MCF 10A (cell line): ENCODE data around the gene IGIP. TPM values are rescaled to one million over a fixed set of nuclear protein-coding genes. Genes with fewer than 3 reads are reported as not detected.
A peak's percentile ranks its signal among the peaks of the same experiment; 100 is the strongest.

Experiments used
- BruUV-seq: library from RNA; stranded (reverse); fragments of 400-500 nt; replicated peaks from 2 replicates; lab custom pipeline; 2021; lab: Mats Ljungman, UMichigan
- CTCF ChIA-PET: fragments of 300-600 bp; sonication (Branson Sonifier 250); formaldehyde crosslinking; extraction: SDS; loops from one replicate; lab custom pipeline; 2021; ENCODE audit warnings: antibody characterized with exemption, inconsistent platforms; lab: Yijun Ruan, JAX
- POLR2A ChIA-PET: fragments of 300-600, 350-650 bp; sonication (Branson Sonifier 250); formaldehyde crosslinking; extraction: SDS; loops from one replicate; lab custom pipeline; 2020; ENCODE audit warnings: antibody characterized with exemption, inconsistent platforms; lab: Yijun Ruan, JAX
- DNase-seq: peaks from one replicate; pipeline ENCODE4 v3.0.0-alpha.2; 2018; ENCODE audit not compliant: unreplicated experiment
- H3K27ac Mint-ChIP-seq: one replicate; pipeline ENCODE4 v1.8.0; 2022; ENCODE audit warnings: mild to moderate bottlenecking, low read depth, mixed read lengths; ENCODE audit not compliant: unreplicated experiment
- H3K27me3 Mint-ChIP-seq: one replicate; pipeline ENCODE4 v1.8.0; 2022; ENCODE audit warnings: mixed read lengths; ENCODE audit not compliant: insufficient read depth, unreplicated experiment
- H3K36me3 Mint-ChIP-seq: one replicate; pipeline ENCODE4 v1.8.0; 2022; ENCODE audit warnings: mild to moderate bottlenecking, moderate library complexity, mixed read lengths; ENCODE audit not compliant: insufficient read depth, unreplicated experiment
- H3K4me1 Mint-ChIP-seq: one replicate; pipeline ENCODE4 v1.8.0; 2022; ENCODE audit warnings: mixed read lengths; ENCODE audit not compliant: insufficient read depth, unreplicated experiment
- H3K4me3 Mint-ChIP-seq: one replicate; pipeline ENCODE4 v1.8.0; 2022; ENCODE audit warnings: mild to moderate bottlenecking, moderate library complexity, mixed read lengths; ENCODE audit not compliant: unreplicated experiment
- H3K9me3 Mint-ChIP-seq: one replicate; pipeline ENCODE4 v1.8.0; 2022; ENCODE audit warnings: mixed read lengths; ENCODE audit not compliant: unreplicated experiment
- CTCF ChIP-seq: fragments of 200-600 bp; IDR thresholded peaks from one replicate; pipeline ENCODE4 v1.8.0; 2022; ENCODE audit warnings: antibody characterized with exemption, mild to moderate bottlenecking; ENCODE audit not compliant: unreplicated experiment
- intact Hi-C: fragments of 100-400 bp; cut with micrococcal nuclease; formaldehyde crosslinking; loops from 2 replicates; pipeline ENCODE4 v1.14.1; 2022
- total RNA-seq: library from RNA; stranded (reverse); gene quantifications from 2 replicates; pipeline ENCODE4 v1.2.3, GENCODE V29; 2022

Gene IGIP
- total RNA-seq, 1 experiment from 2014 or later = 7.5 TPM

GRCh38 chr5:140107312-140108092 lies 18.2 kb upstream of the IGIP start:
- no TSS peak for BruUV-seq
- ChIA-PET POLR2A (interaction anchor here (0.6 to 6.3 kb wide), 26 partner anchors 9 to 1628 kb away, joined by 3 to 147 read pairs (median 4); partner anchors contain the start of genes HBEGF, NRG2, PFDN1 and PURA), CTCF (interaction anchor here (0.6 to 4.3 kb wide), 12 partner anchors 11 to 1560 kb away, joined by 3 to 26 read pairs (median 3); no protein-coding TSS in a partner anchor)
- peak overlapping the region; percentile 97 for H3K4me3 Mint-ChIP-seq
- intact Hi-C loops = loop anchor here (2.0 kb wide), 1 partner anchor 35 kb away; no protein-coding TSS in a partner anchor
- no peak for TF ChIP-seq CTCF
- peaks cover 10% of the 10 kb centered on the region for H3K36me3 Mint-ChIP-seq
- H3K27me3 Mint-ChIP-seq = no peaks in the 10 kb centered on the region
- H3K27ac Mint-ChIP-seq = peak overlapping the region; percentile 98
- peaks cover 45% of the 10 kb centered on the region for H3K4me1 Mint-ChIP-seq
- no peaks in the 10 kb centered on the region for H3K9me3 Mint-ChIP-seq
- peak; percentile 95 for DNase-seq

- no peak for TF ChIP-seq CTCF
- Mint-ChIP-seq H3K36me3 (peaks cover 10% of the 10 kb centered on the region), H3K4me3 (peak overlapping the region; percentile 97), H3K27ac (peak overlapping the region; percentile 98), H3K9me3 (no peaks in the 10 kb centered on the region), H3K4me1 (peaks cover 50% of the 10 kb centered on the region), H3K27me3 (no peaks in the 10 kb centered on the region)
- POLR2A ChIA-PET = interaction anchor here (0.6 to 6.3 kb wide), 29 partner anchors 9 to 1629 kb away, joined by 3 to 147 read pairs (median 5); partner anchors contain the start of genes CYSTM1, HBEGF, NRG2 and PFDN1
- no TSS peak for BruUV-seq
- intact Hi-C loops = no loop called here
- CTCF ChIA-PET = interaction anchor here (0.6 to 3.3 kb wide), 15 partner anchors 10 to 670 kb away, joined by 3 to 17 read pairs (median 3); no protein-coding TSS in a partner anchor
- peak; percentile 47 for DNase-seq
These were observed 17.4 kb upstream of the IGIP start for GRCh38 chr5:140108093-140109017.

- ChIA-PET CTCF (interaction anchor here (0.6 to 2.9 kb wide), 10 partner anchors 12 to 671 kb away, joined by 3 to 17 read pairs (median 4); no protein-coding TSS in a partner anchor), POLR2A (interaction anchor here (0.7 to 6.3 kb wide), 21 partner anchors 10 to 815 kb away, joined by 3 to 147 read pairs (median 4); partner anchors contain the start of genes ANKHD1, CYSTM1, NDUFA2 and PFDN1)
- no peak for TF ChIP-seq CTCF
- Mint-ChIP-seq H3K27me3 (no peaks in the 10 kb centered on the region), H3K9me3 (no peaks in the 10 kb centered on the region), H3K4me3 (peak overlapping the region; percentile 97), H3K4me1 (peaks cover 50% of the 10 kb centered on the region), H3K36me3 (peaks cover 10% of the 10 kb centered on the region), H3K27ac (peak overlapping the region; percentile 98)
- DNase-seq = no peak
- BruUV-seq = TSS peak; percentile 43
- intact Hi-C loops = no loop called here
These were observed 16.5 kb upstream of the IGIP start for GRCh38 chr5:140109018-140109758.
